IMR-90 (cell line): Measurements from ENCODE around the gene VIPR2. TPM values are rescaled to one million over a fixed set of nuclear protein-coding genes. Genes with fewer than 3 reads are reported as not detected.

Experiments used
- ATAC-seq: fragments of 200-7000 bp; cut with Tn5 transposase; 2 replicates; pipeline ENCODE4 v1.9.1; 2020; ENCODE audit warnings: low read depth, mild to moderate bottlenecking, moderate library complexity
- BruUV-seq: library from RNA; stranded (reverse); fragments of 400-500 nt; replicated peaks from 2 replicates; lab custom pipeline; 2021; lab: Mats Ljungman, UMichigan
- CTCF ChIA-PET: fragments of 300-600 bp; formaldehyde crosslinking; extraction: SDS; loops from one replicate; lab custom pipeline; 2021; ENCODE audit warnings: antibody characterized with exemption; lab: Yijun Ruan, JAX
- POLR2A ChIA-PET: fragments of 300-600 bp; sonication (Branson Sonifier 250); formaldehyde crosslinking; loops from one replicate; lab custom pipeline; 2022; ENCODE audit warnings: antibody characterized with exemption; ENCODE audit not compliant: unreplicated experiment; lab: Charles Lee
- DNase-seq: peaks from one replicate; pipeline ENCODE4 v3.0.0; 2013
- H2AFZ ChIP-seq: replicated peaks from 2 replicates; pipeline ENCODE3; 2013; ENCODE audit warnings: low read length, mild to moderate bottlenecking; ENCODE audit not compliant: poor library complexity
- H2AK5ac ChIP-seq: 2 replicates; pipeline ENCODE4 v1.6.1; 2013; ENCODE audit warnings: low read depth, low read length, inconsistent platforms
- H2AK9ac ChIP-seq: replicated peaks from 2 replicates; pipeline ENCODE3; 2013; ENCODE audit warnings: mild to moderate bottlenecking, low read depth, low read length, moderate library complexity; ENCODE audit not compliant: poor library complexity
- H2BK120ac ChIP-seq: 2 replicates; pipeline ENCODE4 v1.6.1; 2013; ENCODE audit warnings: low read depth, low read length, inconsistent platforms
- H2BK15ac ChIP-seq: 3 replicates; pipeline ENCODE4 v1.6.1; 2013; ENCODE audit warnings: low read depth, low read length, inconsistent platforms
- H2BK20ac ChIP-seq: 2 replicates; pipeline ENCODE4 v1.6.1; 2013; ENCODE audit warnings: low read depth, mild to moderate bottlenecking, inconsistent platforms, low read length, moderate library complexity
- H2BK5ac ChIP-seq: 2 replicates; pipeline ENCODE4 v1.6.1; 2013; ENCODE audit warnings: mild to moderate bottlenecking, low read depth, low read length, inconsistent platforms; ENCODE audit not compliant: poor library complexity, severe bottlenecking
- H3K14ac ChIP-seq: replicated peaks from 2 replicates; pipeline ENCODE4 v1.6.1; 2013; ENCODE audit warnings: low read depth, low read length, inconsistent platforms
- H3K18ac ChIP-seq: 2 replicates; pipeline ENCODE4 v1.6.1; 2013; ENCODE audit warnings: low read depth, low read length, control low read depth
- H3K23ac ChIP-seq: 2 replicates; pipeline ENCODE4 v1.6.1; 2013; ENCODE audit warnings: low read depth, low read length, inconsistent platforms
- H3K27ac ChIP-seq: 2 replicates; pipeline ENCODE4 v1.5.1; 2013; ENCODE audit warnings: mild to moderate bottlenecking, control low read depth, low read length; ENCODE audit not compliant: insufficient read depth
- H3K27me3 ChIP-seq: 2 replicates; pipeline ENCODE4 v1.6.1; 2013; ENCODE audit warnings: low read length; ENCODE audit not compliant: control insufficient read depth, insufficient read depth
- H3K36me3 ChIP-seq: 2 replicates; pipeline ENCODE4 v1.6.1; 2013; ENCODE audit warnings: low read length, mixed read lengths; ENCODE audit not compliant: control insufficient read depth, insufficient read depth
- H3K4ac ChIP-seq: 2 replicates; pipeline ENCODE4 v1.6.1; 2013; ENCODE audit warnings: low read depth, low read length, inconsistent platforms
- H3K4me1 ChIP-seq: 2 replicates; pipeline ENCODE4 v1.6.1; 2013; ENCODE audit warnings: low read length, mixed read lengths; ENCODE audit not compliant: control insufficient read depth, insufficient read depth
- H3K4me2 ChIP-seq: 2 replicates; pipeline ENCODE4 v1.6.1; 2013; ENCODE audit warnings: low read depth, mild to moderate bottlenecking, control low read depth, low read length, moderate library complexity
- H3K4me3 ChIP-seq: 2 replicates; pipeline ENCODE4 v1.5.1; 2013; ENCODE audit warnings: low read depth, mild to moderate bottlenecking, control low read depth, low read length, moderate library complexity; ENCODE audit not compliant: insufficient read depth
- H3K56ac ChIP-seq: 2 replicates; pipeline ENCODE4 v1.6.1; 2013; ENCODE audit warnings: low read length, inconsistent platforms; ENCODE audit not compliant: insufficient read depth; ENCODE audit errors: extremely low read depth
- H3K79me1 ChIP-seq, 2 experiments: 2 replicates each; pipeline ENCODE4 v1.6.1; 2013; ENCODE audit warnings: low read length in 2 of 2, inconsistent platforms in 1 of 2, low read depth in 1 of 2
- H3K9ac ChIP-seq: 2 replicates; pipeline ENCODE4 v1.6.1; 2013; ENCODE audit warnings: low read depth, low read length, control low read depth
- H3K9me1 ChIP-seq: 2 replicates; pipeline ENCODE4 v1.6.1; 2013; ENCODE audit warnings: low read length, inconsistent platforms; ENCODE audit not compliant: insufficient read depth
- H3K9me3 ChIP-seq: 2 replicates; pipeline ENCODE4 v1.6.1; 2013; ENCODE audit warnings: low read length; ENCODE audit not compliant: control insufficient read depth, insufficient read depth
- H4K20me1 ChIP-seq: 2 replicates; pipeline ENCODE4 v1.6.1; 2013; ENCODE audit warnings: low read length, inconsistent platforms; ENCODE audit not compliant: insufficient read depth
- H4K5ac ChIP-seq: 2 replicates; pipeline ENCODE4 v1.6.1; 2013; ENCODE audit warnings: mild to moderate bottlenecking, low read depth, low read length, control low read depth
- H4K8ac ChIP-seq, 2 experiments: 2 replicates each; pipeline ENCODE4 v1.6.1; 2013; ENCODE audit warnings: low read depth in 2 of 2, low read length in 2 of 2, control low read depth in 1 of 2, inconsistent platforms in 1 of 2
- H4K91ac ChIP-seq: 2 replicates; pipeline ENCODE4 v1.6.1; 2013; ENCODE audit warnings: low read depth, low read length, inconsistent platforms; ENCODE audit not compliant: insufficient read depth
- BHLHE40 ChIP-seq: fragments of 150-350 bp; IDR thresholded peaks from 2 replicates; pipeline ENCODE4 v1.6.1; 2016; ENCODE audit warnings: mild to moderate bottlenecking, low read depth, low read length
- CEBPB ChIP-seq: IDR thresholded peaks from 2 replicates; pipeline ENCODE4 v1.6.1; 2012; ENCODE audit warnings: low read depth, low read length, improper control_type of control experiment
- CHD1 ChIP-seq: IDR thresholded peaks from 2 replicates; pipeline ENCODE4 v1.6.1; 2012; ENCODE audit warnings: low read depth, low read length, improper control_type of control experiment
- FOS ChIP-seq: fragments of 150-350 bp; IDR thresholded peaks from 2 replicates; pipeline ENCODE4 v1.6.1; 2016; ENCODE audit warnings: low read depth, low read length
- MAFK ChIP-seq: IDR thresholded peaks from 2 replicates; pipeline ENCODE4 v1.6.1; 2012; ENCODE audit warnings: low read depth, low read length, improper control_type of control experiment
- MAZ ChIP-seq: IDR thresholded peaks from 2 replicates; pipeline ENCODE4 v1.6.1; 2012; ENCODE audit warnings: low read depth, mild to moderate bottlenecking, low read length, improper control_type of control experiment, moderate library complexity, borderline replicate concordance
- MXI1 ChIP-seq: IDR thresholded peaks from 2 replicates; pipeline ENCODE4 v1.6.1; 2012; ENCODE audit warnings: low read depth, mild to moderate bottlenecking, low read length, moderate library complexity, borderline replicate concordance
- NFE2L2 ChIP-seq: fragments of 150-350 bp; IDR thresholded peaks from 2 replicates; pipeline ENCODE4 v1.6.1; 2016; ENCODE audit warnings: low read depth, mild to moderate bottlenecking, low read length
- POLR2A ChIP-seq: IDR thresholded peaks from 2 replicates; pipeline ENCODE4 v1.6.1; 2012; ENCODE audit warnings: mild to moderate bottlenecking, low read depth, low read length
- RAD21 ChIP-seq: IDR thresholded peaks from 2 replicates; pipeline ENCODE4 v1.6.1; 2012; ENCODE audit warnings: low read length, improper control_type of control experiment
- RCOR1 ChIP-seq: IDR thresholded peaks from 2 replicates; pipeline ENCODE4 v1.6.1; 2012; ENCODE audit warnings: mild to moderate bottlenecking, low read length, improper control_type of control experiment; ENCODE audit not compliant: insufficient replicate concordance
- RFX5 ChIP-seq: IDR thresholded peaks from 2 replicates; pipeline ENCODE4 v1.8.0; 2012; ENCODE audit warnings: low read depth, mild to moderate bottlenecking, low read length, moderate library complexity
- SMC3 ChIP-seq: fragments of 150-350 bp; IDR thresholded peaks from 2 replicates; pipeline ENCODE4 v1.6.1; 2016; ENCODE audit warnings: low read depth, mild to moderate bottlenecking, antibody characterized with exemption, low read length, moderate library complexity
- WGBS, 2 experiments: methylation state at CpG; one replicate each; pipeline versions ENCODE4 v1.1.5 to v1.1.7; 2013; ENCODE audit warnings: missing lambda C conversion rate in 2 of 2; ENCODE audit not compliant: insufficient read length in 1 of 2; ENCODE audit errors: extremely low coverage in 2 of 2; 5-methylcytosine and 5-hydroxymethylcytosine counted together
- dilution Hi-C: fragments of 300-500 bp; cut with HindIII; formaldehyde crosslinking; loops from one replicate; pipeline ENCODE4 v1.14.3; 2018; ENCODE audit warnings: low sequenced_read_pairs; ENCODE audit not compliant: unreplicated experiment
- in situ Hi-C: fragments of 300-500 bp; cut with MboI; formaldehyde crosslinking; loops from 3 replicates; pipeline ENCODE4 v1.14.3; 2019; ENCODE audit warnings: low sequenced_read_pairs, inconsistent platforms, mixed read lengths
- intact Hi-C: fragments of 100-400 bp; cut with micrococcal nuclease; formaldehyde crosslinking; loops from 2 replicates; pipeline ENCODE4 v1.10.0; 2022
- polyA plus RNA-seq, 3 experiments: library from polyadenylated mRNA; depleted of rRNA; stranded (reverse); fragments of >200 nt; gene quantifications; 2 replicates each; pipeline ENCODE4 v1.2.3, GENCODE V29; 2012; ENCODE audit warnings: low replicate concordance in 1 of 3
- total RNA-seq: library from RNA; depleted of rRNA; stranded (reverse); fragments of >200 nt; gene quantifications from 2 replicates; pipeline ENCODE4 v1.2.3, GENCODE V29; 2012
- TF ChIP-seq, protein P1 (sequence below): fragments of 150-350 bp; IDR thresholded peaks from 2 replicates; pipeline ENCODE4 v1.6.1; 2017; ENCODE audit warnings: mild to moderate bottlenecking, antibody characterized with exemption, low read length, low read depth
- TF ChIP-seq, protein P2 (sequence below): conservative IDR thresholded peaks from 2 replicates; pipeline ENCODE4 v1.5.1; 2012; ENCODE audit warnings: mild to moderate bottlenecking, low read depth, low read length, improper control_type of control experiment
- TF ChIP-seq, protein P3 (sequence below): fragments of 150-350 bp; IDR thresholded peaks from 2 replicates; pipeline ENCODE4 v1.6.1; 2016; ENCODE audit warnings: low read depth, mild to moderate bottlenecking, low read length, moderate library complexity, borderline replicate concordance

Gene VIPR2
- total and polyA plus RNA-seq, 2 of the 4 experiments (the other 2 are of a cell fraction): not detected

DNA sequence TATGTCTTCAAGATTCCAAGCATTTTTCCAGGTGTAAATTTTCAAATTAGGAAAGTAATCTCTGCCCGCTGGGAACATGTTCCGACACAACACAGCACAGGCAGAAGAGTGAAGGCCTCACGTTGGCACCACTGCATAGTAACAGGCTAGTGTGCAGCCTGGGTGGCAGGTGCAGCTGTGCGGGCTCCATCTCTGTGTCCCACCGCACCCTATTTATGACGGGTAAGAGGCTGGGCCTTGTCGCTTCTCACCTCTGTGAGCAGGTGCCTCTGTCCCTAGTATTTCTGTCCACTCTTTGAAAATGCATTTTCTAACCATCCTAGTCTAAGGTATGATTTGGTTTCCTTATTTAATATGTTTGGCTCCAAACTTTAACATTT lies 24.1 kb downstream of the VIPR2 start:
- ATAC-seq: no peak
- Histone ChIP-seq H3K4me2 (no peak overlapping the region), H3K36me3 (no peaks in the 10 kb centered on the region), H3K14ac (no peak overlapping the region), H2AK5ac (no peak overlapping the region), H4K91ac (no peak overlapping the region), H2BK5ac (no peak overlapping the region), H2AK9ac (no peak overlapping the region), H3K9me3 (peaks cover 29% of the 10 kb centered on the region), H3K27me3 (no peaks in the 10 kb centered on the region), H3K79me1 (no peaks in the 10 kb centered on the region), H2BK120ac (no peak overlapping the region), H3K9ac (no peak overlapping the region), H2BK15ac (no peak overlapping the region), H3K4me1 (no peaks in the 10 kb centered on the region), H3K18ac (no peak overlapping the region), H2AFZ (no peak overlapping the region), H4K20me1 (no peaks in the 10 kb centered on the region), H2BK20ac (no peak overlapping the region), H4K5ac (no peak overlapping the region), H4K8ac (no peak overlapping the region), H3K56ac (no peak overlapping the region), H3K23ac (no peak overlapping the region), H3K27ac (no peak overlapping the region), H3K4ac (no peak overlapping the region), H3K9me1 (no peaks in the 10 kb centered on the region), H3K4me3 (no peak overlapping the region)
- BruUV-seq: no TSS peak
- dilution Hi-C loops: no loop called here
- ChIA-PET CTCF (no interaction called here), POLR2A (no interaction called here)
- no peak for DNase-seq
- in situ Hi-C loops: no loop called here
- TF ChIP-seq BHLHE40 (no peak), CEBPB (no peak), RFX5 (no peak), RCOR1 (no peak), FOS (no peak), NFE2L2 (no peak), MAZ (no peak), MAFK (no peak), MXI1 (no peak), SMC3 (no peak), CHD1 (no peak), RAD21 (no peak), POLR2A (no peak)
- TF ChIP-seq, protein P1, sequence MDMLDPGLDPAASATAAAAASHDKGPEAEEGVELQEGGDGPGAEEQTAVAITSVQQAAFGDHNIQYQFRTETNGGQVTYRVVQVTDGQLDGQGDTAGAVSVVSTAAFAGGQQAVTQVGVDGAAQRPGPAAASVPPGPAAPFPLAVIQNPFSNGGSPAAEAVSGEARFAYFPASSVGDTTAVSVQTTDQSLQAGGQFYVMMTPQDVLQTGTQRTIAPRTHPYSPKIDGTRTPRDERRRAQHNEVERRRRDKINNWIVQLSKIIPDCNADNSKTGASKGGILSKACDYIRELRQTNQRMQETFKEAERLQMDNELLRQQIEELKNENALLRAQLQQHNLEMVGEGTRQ: no peak
- TF ChIP-seq, protein P2, sequence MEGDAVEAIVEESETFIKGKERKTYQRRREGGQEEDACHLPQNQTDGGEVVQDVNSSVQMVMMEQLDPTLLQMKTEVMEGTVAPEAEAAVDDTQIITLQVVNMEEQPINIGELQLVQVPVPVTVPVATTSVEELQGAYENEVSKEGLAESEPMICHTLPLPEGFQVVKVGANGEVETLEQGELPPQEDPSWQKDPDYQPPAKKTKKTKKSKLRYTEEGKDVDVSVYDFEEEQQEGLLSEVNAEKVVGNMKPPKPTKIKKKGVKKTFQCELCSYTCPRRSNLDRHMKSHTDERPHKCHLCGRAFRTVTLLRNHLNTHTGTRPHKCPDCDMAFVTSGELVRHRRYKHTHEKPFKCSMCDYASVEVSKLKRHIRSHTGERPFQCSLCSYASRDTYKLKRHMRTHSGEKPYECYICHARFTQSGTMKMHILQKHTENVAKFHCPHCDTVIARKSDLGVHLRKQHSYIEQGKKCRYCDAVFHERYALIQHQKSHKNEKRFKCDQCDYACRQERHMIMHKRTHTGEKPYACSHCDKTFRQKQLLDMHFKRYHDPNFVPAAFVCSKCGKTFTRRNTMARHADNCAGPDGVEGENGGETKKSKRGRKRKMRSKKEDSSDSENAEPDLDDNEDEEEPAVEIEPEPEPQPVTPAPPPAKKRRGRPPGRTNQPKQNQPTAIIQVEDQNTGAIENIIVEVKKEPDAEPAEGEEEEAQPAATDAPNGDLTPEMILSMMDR: no peak
- TF ChIP-seq, protein P3, sequence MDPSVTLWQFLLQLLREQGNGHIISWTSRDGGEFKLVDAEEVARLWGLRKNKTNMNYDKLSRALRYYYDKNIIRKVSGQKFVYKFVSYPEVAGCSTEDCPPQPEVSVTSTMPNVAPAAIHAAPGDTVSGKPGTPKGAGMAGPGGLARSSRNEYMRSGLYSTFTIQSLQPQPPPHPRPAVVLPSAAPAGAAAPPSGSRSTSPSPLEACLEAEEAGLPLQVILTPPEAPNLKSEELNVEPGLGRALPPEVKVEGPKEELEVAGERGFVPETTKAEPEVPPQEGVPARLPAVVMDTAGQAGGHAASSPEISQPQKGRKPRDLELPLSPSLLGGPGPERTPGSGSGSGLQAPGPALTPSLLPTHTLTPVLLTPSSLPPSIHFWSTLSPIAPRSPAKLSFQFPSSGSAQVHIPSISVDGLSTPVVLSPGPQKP: no peak
- WGBS, 2 experiments: 83% methylated on average over 3 of the region's 7 CpGs; no CpG with 5 or more reads in 1 of the 2 experiments
- intact Hi-C loops: no loop called here
